ENCODE data around the gene PSMC4. TPM values are rescaled to one million over a fixed set of nuclear protein-coding genes. Genes with fewer than 3 reads are reported as not detected.
A peak's percentile ranks its signal among the peaks of the same experiment; 100 is the strongest.

Gene PSMC4
- polyA plus RNA-seq, 1 of the 3 experiments (the other 2 are of a cell fraction), result 173 TPM

DNA sequence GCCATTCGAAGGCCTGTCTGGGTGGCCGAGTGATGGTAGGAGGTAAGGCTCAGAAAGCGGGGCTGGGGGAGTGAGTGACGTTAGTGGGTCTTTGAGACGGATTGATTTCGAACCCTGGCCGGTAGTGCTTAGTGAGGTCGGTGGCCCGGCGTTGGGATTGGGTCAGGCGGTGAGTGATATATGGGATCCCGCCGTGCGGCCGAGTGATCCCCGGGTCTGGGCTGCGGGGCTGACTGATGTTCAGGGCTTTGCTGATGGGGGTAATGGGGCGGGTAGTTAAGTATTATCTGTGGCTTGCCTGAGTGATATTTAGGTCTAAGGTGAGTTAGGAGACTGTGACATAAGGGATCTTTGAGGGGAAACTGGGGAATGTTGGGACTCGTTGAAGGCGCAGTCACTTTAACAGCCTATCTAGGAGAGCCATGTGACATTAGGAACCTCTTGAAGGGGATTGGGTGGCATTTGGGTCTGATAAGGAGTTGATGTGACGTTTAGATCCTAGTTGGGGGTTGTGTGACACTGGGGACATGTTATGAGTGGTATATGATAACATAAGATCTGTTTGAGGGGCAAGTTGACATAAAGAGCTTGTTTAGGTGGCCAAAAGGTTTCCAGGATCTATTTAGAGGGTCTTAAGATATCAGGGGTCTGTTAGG is 543 bp downstream of the PSMC4 start:
- H3K9me3 ChIP-seq, result no peaks in the 10 kb centered on the region
- WGBS (ENCODE audit: low lambda C conversion rate), result 3% methylated on average over 21 of the region's 21 CpGs
- peak overlapping the region; percentile 95 for H3K4me2 ChIP-seq
- no peak for DNase-seq
- no peaks in the 10 kb centered on the region for H4K20me1 ChIP-seq (ENCODE audit: insufficient read depth)
- CTCF ChIA-PET, result interaction anchor here (0.7 to 3.0 kb wide), 11 partner anchors 8 to 179 kb away, joined by 3 to 19 read pairs (median 4); partner anchors contain the start of gene ZNF780B
- no peak for TF ChIP-seq EZH2phosphoT487 (IDR thresholded peaks at IDR 0.05; ENCODE audit: borderline replicate concordance, low read depth)
- TF ChIP-seq TEAD4 (IDR thresholded peaks at IDR 0.05; ENCODE audit: borderline replicate concordance, insufficient read depth), result no peak
- TF ChIP-seq SIN3A (IDR thresholded peaks at IDR 0.05; ENCODE audit: borderline replicate concordance, low read depth, low read length), result no peak
- H3K9me2 ChIP-seq, result no peaks in the 10 kb centered on the region
- H3K4me1 ChIP-seq (ENCODE audit: control insufficient read depth in 1 of 2, insufficient read depth in 2 of 2, low read depth in 1 of 2, low read length in 1 of 2), result peaks cover 11 to 12% of the 10 kb centered on the region in 2 experiments; a peak in 2 of 4 replicates
- H3K9ac ChIP-seq, result peak overlapping the region; percentile 93
- H3K36me3 ChIP-seq (replicated peaks in 1 of 2; ENCODE audit: control insufficient read depth in 1 of 2, insufficient read depth in 2 of 2, low read length in 1 of 2), result peaks cover 28 to 30% of the 10 kb centered on the region in 2 experiments
- peaks cover 3% of the 10 kb centered on the region for H3F3A ChIP-seq (replicated peaks; ENCODE audit: insufficient read depth)
- peak overlapping the region; percentile 87 for H2AFZ ChIP-seq (ENCODE audit: low read depth)
- peak overlapping the region; percentile 71 to 98 for H3K4me3 ChIP-seq (ENCODE audit: low read depth in 2 of 2, low read length in 1 of 2)
- peak overlapping the region; percentile 67 to 70; a peak in 2 of 4 replicates for H3K27ac ChIP-seq (ENCODE audit: low read depth in 2 of 2, low read length in 1 of 2)
- POLR2A ChIA-PET, result interaction anchor here (1.0 to 1.6 kb wide), 5 partner anchors 9 to 137 kb away, joined by 3 to 6 read pairs (median 3); partner anchors contain the start of genes DYRK1B, FBL and ZNF780A
- H3K79me2 ChIP-seq (ENCODE audit: insufficient read depth), result peaks cover 36% of the 10 kb centered on the region
- H3K27me3 ChIP-seq (ENCODE audit: insufficient read depth), result no peaks in the 10 kb centered on the region

GRCh38 chr19:39974377-39975155 is 3.6 kb downstream of the PSMC4 start:
- 93% methylated on average over 21 of the region's 24 CpGs for WGBS (ENCODE audit: low lambda C conversion rate)
- H3K79me2 ChIP-seq (ENCODE audit: insufficient read depth), result peaks cover 40% of the 10 kb centered on the region
- no peaks in the 10 kb centered on the region for H4K20me1 ChIP-seq (ENCODE audit: insufficient read depth)
- no peak overlapping the region for H3K27ac ChIP-seq (ENCODE audit: low read depth in 2 of 2, low read length in 1 of 2)
- H3K9me3 ChIP-seq, result no peaks in the 10 kb centered on the region
- peaks cover 3% of the 10 kb centered on the region for H3F3A ChIP-seq (replicated peaks; ENCODE audit: insufficient read depth)
- H3K4me2 ChIP-seq, result no peak overlapping the region
- peaks cover 49 to 54% of the 10 kb centered on the region in 2 experiments for H3K36me3 ChIP-seq (replicated peaks in 1 of 2; ENCODE audit: control insufficient read depth in 1 of 2, insufficient read depth in 2 of 2, low read length in 1 of 2)
- no peak overlapping the region for H3K9ac ChIP-seq
- H3K27me3 ChIP-seq (ENCODE audit: insufficient read depth), result no peaks in the 10 kb centered on the region
- ChIA-PET CTCF (no interaction called here), POLR2A (no interaction called here)
- no peak overlapping the region for H3K4me3 ChIP-seq (ENCODE audit: low read depth in 2 of 2, low read length in 1 of 2)
- no peaks in the 10 kb centered on the region for H3K9me2 ChIP-seq
- no peak for DNase-seq
- TF ChIP-seq MAX (IDR thresholded peaks at IDR 0.05; ENCODE audit: low read depth) (no peak), RFX5 (IDR thresholded peaks at IDR 0.05; ENCODE audit: low read length) (no peak)
- TF ChIP-seq, protein P1, sequence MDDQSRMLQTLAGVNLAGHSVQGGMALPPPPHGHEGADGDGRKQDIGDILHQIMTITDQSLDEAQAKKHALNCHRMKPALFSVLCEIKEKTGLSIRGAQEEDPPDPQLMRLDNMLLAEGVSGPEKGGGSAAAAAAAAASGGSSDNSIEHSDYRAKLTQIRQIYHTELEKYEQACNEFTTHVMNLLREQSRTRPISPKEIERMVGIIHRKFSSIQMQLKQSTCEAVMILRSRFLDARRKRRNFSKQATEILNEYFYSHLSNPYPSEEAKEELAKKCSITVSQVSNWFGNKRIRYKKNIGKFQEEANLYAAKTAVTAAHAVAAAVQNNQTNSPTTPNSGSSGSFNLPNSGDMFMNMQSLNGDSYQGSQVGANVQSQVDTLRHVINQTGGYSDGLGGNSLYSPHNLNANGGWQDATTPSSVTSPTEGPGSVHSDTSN (IDR thresholded peaks at IDR 0.05), result no peak
- H3K4me1 ChIP-seq (ENCODE audit: control insufficient read depth in 1 of 2, insufficient read depth in 2 of 2, low read depth in 1 of 2, low read length in 1 of 2), result peaks cover 12 to 14% of the 10 kb centered on the region in 2 experiments; a peak in 2 of 4 replicates
- no peak overlapping the region for H2AFZ ChIP-seq (ENCODE audit: low read depth)

- DNase-seq, result no peak
- Histone ChIP-seq H2AFZ (ENCODE audit: low read depth) (no peak overlapping the region), H3K27ac (ENCODE audit: low read depth in 2 of 2, low read length in 1 of 2) (no peak overlapping the region), H3K9me2 (no peaks in the 10 kb centered on the region), H3K9me3 (peaks cover 26% of the 10 kb centered on the region; the same call in 1 of the 2 replicates), H4K20me1 (ENCODE audit: insufficient read depth) (no peaks in the 10 kb centered on the region), H3K79me2 (ENCODE audit: insufficient read depth) (peaks cover 34% of the 10 kb centered on the region), H3K4me3 (ENCODE audit: low read depth in 2 of 2, low read length in 1 of 2) (no peak overlapping the region), H3K27me3 (ENCODE audit: insufficient read depth) (no peaks in the 10 kb centered on the region), H3K4me1 (ENCODE audit: control insufficient read depth in 1 of 2, insufficient read depth in 2 of 2, low read depth in 1 of 2, low read length in 1 of 2) (peaks cover 0 to 12% of the 10 kb centered on the region in 2 experiments; a peak in 1 of 4 replicates), H3K36me3 (replicated peaks in 1 of 2; ENCODE audit: control insufficient read depth in 1 of 2, insufficient read depth in 2 of 2, low read length in 1 of 2) (peaks cover 39 to 70% of the 10 kb centered on the region in 2 experiments), H3F3A (replicated peaks; ENCODE audit: insufficient read depth) (peaks cover 31% of the 10 kb centered on the region), H3K4me2 (no peak overlapping the region), H3K9ac (no peak overlapping the region)
- CTCF ChIA-PET, result no interaction called here
- WGBS (ENCODE audit: low lambda C conversion rate), result 93% methylated on average over 1 of the region's 1 CpG
- TF ChIP-seq RXRA (IDR thresholded peaks at IDR 0.05; ENCODE audit: borderline replicate concordance, low read depth) (no peak), TEAD4 (IDR thresholded peaks at IDR 0.05; ENCODE audit: borderline replicate concordance, insufficient read depth) (no peak), MAX (IDR thresholded peaks at IDR 0.05; ENCODE audit: low read depth) (no peak), MEF2A (IDR thresholded peaks at IDR 0.05; ENCODE audit: borderline replicate concordance, low read depth) (no peak)
- TF ChIP-seq, protein P2, sequence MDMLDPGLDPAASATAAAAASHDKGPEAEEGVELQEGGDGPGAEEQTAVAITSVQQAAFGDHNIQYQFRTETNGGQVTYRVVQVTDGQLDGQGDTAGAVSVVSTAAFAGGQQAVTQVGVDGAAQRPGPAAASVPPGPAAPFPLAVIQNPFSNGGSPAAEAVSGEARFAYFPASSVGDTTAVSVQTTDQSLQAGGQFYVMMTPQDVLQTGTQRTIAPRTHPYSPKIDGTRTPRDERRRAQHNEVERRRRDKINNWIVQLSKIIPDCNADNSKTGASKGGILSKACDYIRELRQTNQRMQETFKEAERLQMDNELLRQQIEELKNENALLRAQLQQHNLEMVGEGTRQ (IDR thresholded peaks at IDR 0.05; ENCODE audit: borderline replicate concordance, low read depth, low read length), result no peak
- POLR2A ChIA-PET, result no interaction called here
Observed at GRCh38 chr19:39982883-39983282, 11.9 kb downstream of the PSMC4 start.
